Loucy (cell line): ENCODE measurements around the gene SLC6A19.

Experiments
- H2AFZ ChIP-seq: fragments of 200-600 bp; sonication (generic); 2 replicates; pipeline ENCODE4 v1.6.0; 2016; ENCODE audit warnings: antibody characterized with exemption, mild to moderate bottlenecking, low read length, moderate library complexity
- H3F3A ChIP-seq: fragments of 200-600 bp; 2 replicates; pipeline ENCODE4 v1.6.0; 2016; ENCODE audit warnings: antibody characterized with exemption, low read depth, mild to moderate bottlenecking
- H3K27me3 ChIP-seq: fragments of 200-600 bp; sonication (generic); 2 replicates; pipeline ENCODE4 v1.6.1; 2014; ENCODE audit warnings: low read length, mild to moderate bottlenecking; ENCODE audit not compliant: insufficient read depth, poor library complexity, severe bottlenecking
- H3K36me3 ChIP-seq: fragments of 200-600 bp; sonication (generic); 2 replicates; pipeline ENCODE4 v1.6.1; 2016; ENCODE audit warnings: low read length; ENCODE audit not compliant: insufficient read depth
- H3K4me1 ChIP-seq: fragments of 200-600 bp; sonication (generic); 2 replicates; pipeline ENCODE4 v1.5.1; 2014; ENCODE audit warnings: low read length, mild to moderate bottlenecking; ENCODE audit not compliant: insufficient read depth, poor library complexity, severe bottlenecking
- H3K4me2 ChIP-seq: fragments of 200-600 bp; sonication (generic); 2 replicates; pipeline ENCODE4 v1.6.0; 2014; ENCODE audit warnings: antibody characterized with exemption, low read length, low read depth, mild to moderate bottlenecking; ENCODE audit not compliant: poor library complexity, severe bottlenecking
- H3K4me3 ChIP-seq: fragments of 200-600 bp; sonication (generic); 2 replicates; pipeline ENCODE4 v1.5.1; 2014; ENCODE audit warnings: low read length, mild to moderate bottlenecking, mixed read lengths; ENCODE audit not compliant: poor library complexity, severe bottlenecking
- H3K79me2 ChIP-seq: fragments of 200-600 bp; sonication (generic); 2 replicates; pipeline ENCODE4 v1.6.1; 2014; ENCODE audit warnings: low read length; ENCODE audit not compliant: insufficient read depth
- H3K9ac ChIP-seq: fragments of 200-600 bp; sonication (generic); 2 replicates; pipeline ENCODE4 v1.6.0; 2014; ENCODE audit warnings: mild to moderate bottlenecking, low read depth, low read length, moderate library complexity; ENCODE audit not compliant: poor library complexity, severe bottlenecking
- H3K9me2 ChIP-seq: fragments of 200-600 bp; sonication (generic); replicated peaks from 2 replicates; pipeline ENCODE4 v1.6.1; 2016; ENCODE audit warnings: low read depth, low read length, mixed read lengths
- H3K9me3 ChIP-seq: fragments of 200-600 bp; sonication (generic); 2 replicates; pipeline ENCODE4 v1.6.1; 2014; ENCODE audit warnings: mild to moderate bottlenecking, antibody characterized with exemption, low read length, low read depth; ENCODE audit not compliant: insufficient read depth
- H4K20me1 ChIP-seq: fragments of 200-600 bp; sonication (generic); 2 replicates; pipeline ENCODE4 v1.6.0; 2014; ENCODE audit warnings: antibody characterized with exemption, low read length, mild to moderate bottlenecking; ENCODE audit not compliant: insufficient read depth, poor library complexity, severe bottlenecking
- CTCF ChIP-seq: fragments of 200-600 bp; sonication (generic); conservative IDR thresholded peaks from 2 replicates; pipeline ENCODE4 v1.5.1; 2014; ENCODE audit warnings: mild to moderate bottlenecking, antibody characterized with exemption, low read length
- EZH2phosphoT487 ChIP-seq: fragments of 200-600 bp; IDR thresholded peaks from 2 replicates; pipeline ENCODE4 v1.6.1; 2018; ENCODE audit warnings: antibody characterized with exemption, mild to moderate bottlenecking, moderate library complexity, borderline replicate concordance

The SLC6A19 gene

GRCh38 chr5:1225081-1225480 lies 23.7 kb downstream of the SLC6A19 start, which contains the start of gene SLC6A18:
Gene SLC6A18, plus strand, starts transcription at chr5:1225381. Its CDS starts 97 bp downstream, at chr5:1225478.
- Histone ChIP-seq H3K27me3 (no peaks in the 10 kb centered on the region), H4K20me1 (no peaks in the 10 kb centered on the region)
- no peak for TF ChIP-seq CTCF
- no peak for TF ChIP-seq EZH2phosphoT487

GRCh38 chr5:1226231-1226630 lies 24.8 kb downstream of the SLC6A19 start:
- H3K4me1 ChIP-seq = peaks cover 52% of the 10 kb centered on the region
- H4K20me1 ChIP-seq = no peaks in the 10 kb centered on the region
- TF ChIP-seq EZH2phosphoT487 = no peak
- TF ChIP-seq CTCF = no peak
- no peaks in the 10 kb centered on the region for H3K27me3 ChIP-seq
- H3K79me2 ChIP-seq = no peaks in the 10 kb centered on the region
- H3K9me3 ChIP-seq = no peaks in the 10 kb centered on the region
- peaks cover 15% of the 10 kb centered on the region for H3F3A ChIP-seq
- H2AFZ ChIP-seq = no peak overlapping the region
- H3K4me3 ChIP-seq = no peak overlapping the region
- no peaks in the 10 kb centered on the region for H3K9me2 ChIP-seq
- no peaks in the 10 kb centered on the region for H3K36me3 ChIP-seq
- no peak overlapping the region for H3K9ac ChIP-seq
- no peak overlapping the region for H3K4me2 ChIP-seq

More at GRCh38 chr5:1225081-1225480, 23.7 kb downstream of the SLC6A19 start, which contains the start of gene SLC6A18:
- Histone ChIP-seq H3K9me2 (no peaks in the 10 kb centered on the region), H3K9ac (no peak within 1 kb of the TSS), H2AFZ (no peak within 1 kb of the TSS), H3K36me3 (no peaks in the 10 kb centered on the region), H3K4me3 (no peak within 1 kb of the TSS), H3K4me2 (no peak within 1 kb of the TSS), H3K79me2 (no peaks in the 10 kb centered on the region), H3K4me1 (peaks cover 41% of the 10 kb centered on the region), H3K9me3 (no peaks in the 10 kb centered on the region), H3F3A (peaks cover 15% of the 10 kb centered on the region)

GRCh38 chr5:1226839-1227581 lies 25.6 kb downstream of the SLC6A19 start:
- Histone ChIP-seq H3K9me3 (no peaks in the 10 kb centered on the region), H3K4me1 (peaks cover 59% of the 10 kb centered on the region), H2AFZ (no peak overlapping the region), H3K36me3 (no peaks in the 10 kb centered on the region), H3K4me2 (peak overlapping the region; percentile 83), H3F3A (peaks cover 15% of the 10 kb centered on the region), H3K27me3 (no peaks in the 10 kb centered on the region), H3K9ac (no peak overlapping the region), H3K4me3 (peak overlapping the region; percentile 63), H3K79me2 (no peaks in the 10 kb centered on the region), H3K9me2 (no peaks in the 10 kb centered on the region), H4K20me1 (no peaks in the 10 kb centered on the region)
- no peak for TF ChIP-seq CTCF
- no peak for TF ChIP-seq EZH2phosphoT487
